ENCODE results near the gene FAM20C.
"Not testable (repeated sequence)": the region's sequence is repeated elsewhere in the genome, so short reads cannot be mapped to it uniquely, and the experiment has no call there.

FAM20C gene

DNA sequence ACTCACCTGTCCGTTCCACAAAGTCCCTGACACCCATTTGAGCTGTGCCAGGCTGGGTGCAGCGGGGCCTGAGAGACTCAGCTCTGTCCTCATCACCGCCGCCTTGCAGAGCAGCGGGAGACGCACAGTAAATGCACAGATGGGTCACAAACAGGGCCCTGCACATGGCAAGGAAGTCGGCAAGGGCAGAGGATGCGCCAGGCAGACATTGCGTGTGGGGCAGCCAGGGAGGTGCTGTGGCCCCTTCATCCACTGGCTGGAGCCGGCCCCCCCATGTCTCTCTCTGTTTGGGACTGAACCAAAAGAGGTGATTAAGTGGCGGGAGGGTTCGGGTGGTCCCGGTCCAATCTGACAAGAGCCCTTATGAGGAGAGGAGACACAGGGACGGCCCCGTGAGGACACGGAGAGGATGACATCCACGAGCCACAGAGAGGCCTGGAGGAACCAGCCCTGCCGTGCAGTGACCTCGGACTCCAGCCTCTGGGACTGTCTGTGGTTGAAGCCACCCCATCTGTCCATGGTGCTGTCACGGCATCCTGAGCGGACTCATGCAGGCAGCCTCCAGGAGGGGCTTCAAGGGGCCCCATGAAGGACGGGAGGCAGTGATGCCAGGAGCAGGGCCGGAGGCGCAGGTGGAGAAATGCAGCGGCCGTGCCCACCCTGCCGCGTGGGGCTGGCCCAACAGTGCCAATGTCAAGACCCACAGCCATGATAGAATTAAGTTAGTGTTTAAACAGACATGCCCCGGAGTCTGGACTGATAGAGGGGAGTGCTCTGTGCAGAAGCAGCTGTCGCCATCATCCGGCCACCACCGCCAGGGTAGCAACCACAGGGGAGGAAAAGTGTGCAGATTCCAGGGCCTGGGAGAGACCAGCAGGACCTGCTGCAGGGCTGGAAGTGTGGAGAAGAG, 69.2 kb downstream of the FAM20C start:
- no peak for DNase-seq

DNA sequence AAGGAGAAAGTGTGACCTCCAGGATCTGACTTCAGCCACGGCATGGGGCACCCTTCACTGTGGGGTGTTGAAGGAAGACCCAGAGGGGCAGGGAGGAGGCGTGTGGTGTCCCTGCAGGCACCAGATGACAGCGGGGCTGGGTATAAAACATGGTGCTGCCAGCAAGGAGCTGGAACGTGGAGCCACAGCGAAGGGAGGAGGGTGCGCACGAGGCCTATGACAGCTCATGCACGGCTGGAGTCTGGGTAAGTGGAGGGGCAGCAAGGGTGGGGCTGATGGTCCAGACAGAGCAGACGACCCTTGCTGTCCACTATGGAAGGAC, 69.8 kb downstream of the FAM20C start:
- DNase-seq = no peak

DNA sequence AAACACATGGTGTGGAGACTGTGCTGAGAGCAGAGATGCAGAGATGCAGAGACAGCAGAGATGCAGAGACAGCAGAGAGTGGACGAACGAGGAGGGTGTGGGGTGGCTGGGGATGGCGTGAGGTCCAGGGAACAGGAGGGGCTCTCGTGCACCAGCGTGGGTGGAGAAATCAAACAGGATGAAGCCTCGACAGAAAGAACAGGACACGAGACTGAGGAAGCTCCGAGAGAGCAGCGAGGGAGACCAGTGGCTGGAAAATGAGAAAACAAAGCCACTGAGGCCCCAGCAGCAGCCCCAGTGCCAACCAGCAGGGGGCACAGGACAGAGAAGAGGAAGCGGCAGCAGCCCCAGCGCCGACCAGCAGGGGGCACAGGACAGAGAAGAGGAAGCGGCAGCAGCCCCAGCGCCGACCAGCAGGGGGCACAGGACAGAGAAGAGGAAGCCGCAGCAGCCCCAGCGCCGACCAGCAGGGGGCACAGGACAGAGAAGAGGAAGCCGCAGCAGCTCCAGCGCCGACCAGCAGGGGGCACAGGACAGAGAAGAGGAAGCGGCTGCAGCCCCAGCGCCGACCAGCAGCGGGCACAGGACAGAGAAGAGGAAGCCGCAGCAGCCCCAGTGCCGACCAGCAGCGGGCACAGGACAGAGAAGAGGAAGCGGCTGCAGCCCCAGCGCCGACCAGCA, 70.4 kb downstream of the FAM20C start:
- DNase-seq = not testable (repeated sequence)

DNA sequence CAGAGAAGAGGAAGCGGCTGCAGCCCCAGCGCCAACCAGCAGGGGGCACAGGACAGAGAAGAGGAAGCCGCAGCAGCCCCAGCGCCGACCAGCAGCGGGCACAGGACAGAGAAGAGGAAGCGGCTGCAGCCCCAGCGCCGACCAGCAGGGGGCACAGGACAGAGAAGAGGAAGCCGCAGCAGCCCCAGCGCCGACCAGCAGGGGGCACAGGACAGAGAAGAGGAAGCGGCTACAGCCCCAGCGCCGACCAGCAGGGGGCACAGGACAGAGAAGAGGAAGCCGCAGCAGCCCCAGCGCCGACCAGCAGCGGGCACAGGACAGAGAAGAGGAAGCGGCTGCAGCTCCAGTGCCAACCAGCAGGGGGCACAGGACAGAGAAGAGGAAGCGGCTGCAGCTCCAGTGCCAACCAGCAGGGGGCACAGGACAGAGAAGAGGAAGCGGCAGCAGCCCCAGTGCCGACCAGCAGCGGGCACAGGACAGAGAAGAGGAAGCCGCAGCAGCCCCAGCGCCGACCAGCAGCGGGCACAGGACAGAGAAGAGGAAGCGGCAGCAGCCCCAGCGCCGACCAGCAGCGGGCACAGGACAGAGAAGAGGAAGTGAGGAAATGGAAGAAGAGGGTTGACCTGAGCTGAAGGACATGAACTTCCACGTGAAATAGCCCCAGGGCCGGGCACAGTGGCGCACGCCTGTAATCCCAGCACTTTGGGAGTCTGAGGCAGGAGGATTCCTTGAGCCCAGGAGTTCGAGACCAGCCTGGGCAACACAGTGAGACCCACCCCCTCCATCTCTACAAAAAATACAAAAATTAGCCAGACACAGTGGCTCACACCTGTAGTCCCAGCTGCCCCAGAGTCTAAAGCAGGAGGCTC, 71.3 kb downstream of the FAM20C start:
- not testable (repeated sequence) for DNase-seq

DNA sequence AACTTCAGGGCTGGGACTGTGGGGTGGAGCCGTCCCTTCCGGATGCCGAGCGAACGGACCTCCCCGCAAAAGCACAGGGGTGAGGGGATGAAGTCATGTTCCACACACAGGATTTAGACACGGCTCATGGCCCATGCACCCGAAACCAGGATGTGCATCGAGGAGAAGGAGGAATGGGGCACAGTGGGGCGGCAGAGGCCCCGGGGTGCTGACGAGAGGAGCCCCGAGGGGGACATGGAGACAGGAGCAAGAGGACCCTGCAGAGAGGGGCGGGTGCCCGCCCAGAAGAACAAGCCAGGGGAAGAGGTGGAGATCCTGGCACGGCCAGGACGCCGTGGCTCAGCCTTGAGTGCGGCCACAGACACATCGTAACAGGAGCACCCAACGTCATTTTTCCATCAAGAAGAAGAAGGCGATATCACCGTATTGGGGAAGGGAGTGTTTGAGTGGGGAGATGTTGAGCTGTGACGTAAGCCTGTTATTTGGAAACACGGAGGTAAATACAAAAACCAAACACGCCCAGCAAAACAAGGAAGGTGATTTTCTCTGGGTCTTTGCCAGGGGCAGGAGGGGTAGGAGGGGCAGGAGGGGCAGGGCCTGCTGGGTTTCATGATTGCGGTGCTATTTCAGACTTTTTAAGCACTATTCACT, 72.3 kb downstream of the FAM20C start:
- no peak for DNase-seq

DNA sequence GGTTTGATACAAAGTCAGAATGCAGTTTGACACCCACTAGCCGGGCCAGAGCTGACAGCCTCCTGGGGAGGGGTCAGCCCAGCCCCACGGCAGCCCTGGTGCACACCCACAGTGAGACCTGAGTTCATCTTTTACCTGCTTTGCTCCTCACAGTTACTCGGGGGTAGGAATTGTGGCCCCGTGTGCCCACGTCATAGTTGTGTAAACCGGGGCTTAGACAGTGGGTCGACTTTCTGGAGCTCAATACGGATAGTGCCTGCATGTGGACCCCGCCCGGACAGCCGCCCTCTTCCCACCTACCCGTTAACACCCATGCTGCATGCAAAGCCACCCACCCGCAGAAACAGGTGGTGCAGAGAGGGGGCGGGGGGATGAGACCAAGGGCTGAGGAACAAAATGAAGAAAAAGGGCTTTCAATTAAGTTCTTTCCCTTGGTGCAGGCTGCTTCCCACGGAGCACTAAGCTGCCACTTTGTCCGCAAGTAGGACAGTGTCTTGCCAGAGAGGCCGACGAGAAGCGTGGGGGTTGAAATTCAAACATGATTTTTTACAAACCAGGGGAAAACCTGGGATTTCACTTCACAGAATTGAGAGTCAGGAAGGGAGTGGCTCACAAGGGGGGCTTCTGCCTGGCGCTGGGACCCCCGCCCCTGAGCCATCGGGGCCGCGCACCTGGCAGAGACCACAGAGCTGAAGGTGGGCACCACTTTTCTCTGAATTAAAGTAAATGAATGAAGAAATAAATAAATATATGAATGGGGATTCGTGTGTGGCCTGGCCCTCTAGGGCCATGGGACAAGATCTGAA, 73.0 kb downstream of the FAM20C start:
- no peak for DNase-seq

DNA sequence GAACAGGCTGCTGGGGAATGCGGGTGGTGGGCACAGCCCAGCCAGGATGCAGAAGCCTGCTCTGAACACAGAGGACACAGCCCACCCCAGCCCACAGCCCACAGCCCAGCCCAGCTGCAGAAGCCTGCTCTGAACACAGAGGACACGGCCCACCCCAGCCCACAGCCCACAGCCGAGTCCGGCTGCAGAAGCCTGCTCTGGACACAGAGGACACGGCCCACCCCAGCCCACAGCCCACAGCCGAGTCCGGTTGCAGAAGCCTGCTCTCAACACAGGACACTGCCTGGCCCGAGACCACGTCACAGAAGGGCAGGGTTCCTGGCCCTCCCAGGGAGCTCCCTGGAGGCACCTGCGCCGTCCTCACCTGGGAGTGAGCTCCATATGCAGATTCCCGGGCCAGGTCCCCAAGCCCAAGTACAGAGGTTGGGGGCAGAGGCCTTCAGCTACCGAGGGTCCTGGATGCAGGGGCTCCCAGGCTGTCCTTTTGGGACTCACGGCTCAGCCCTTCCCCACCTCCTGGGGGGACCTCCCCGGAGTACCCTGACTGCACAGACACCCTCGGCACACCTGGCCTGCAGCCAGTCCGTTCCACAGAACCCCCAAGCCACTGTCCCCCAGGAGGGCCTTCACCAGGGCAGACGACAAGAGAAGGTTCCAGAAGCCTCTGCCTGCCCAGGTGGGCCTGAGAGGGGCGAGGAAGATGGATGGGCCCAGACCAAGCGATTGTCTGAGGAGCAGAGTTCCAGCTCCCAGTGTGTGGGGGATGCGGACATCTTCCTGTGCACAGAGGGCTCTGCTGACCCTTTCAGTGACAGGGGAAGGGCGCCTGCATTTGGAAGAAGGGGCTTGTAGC, 73.9 kb downstream of the FAM20C start:
- DNase-seq = no peak

DNA sequence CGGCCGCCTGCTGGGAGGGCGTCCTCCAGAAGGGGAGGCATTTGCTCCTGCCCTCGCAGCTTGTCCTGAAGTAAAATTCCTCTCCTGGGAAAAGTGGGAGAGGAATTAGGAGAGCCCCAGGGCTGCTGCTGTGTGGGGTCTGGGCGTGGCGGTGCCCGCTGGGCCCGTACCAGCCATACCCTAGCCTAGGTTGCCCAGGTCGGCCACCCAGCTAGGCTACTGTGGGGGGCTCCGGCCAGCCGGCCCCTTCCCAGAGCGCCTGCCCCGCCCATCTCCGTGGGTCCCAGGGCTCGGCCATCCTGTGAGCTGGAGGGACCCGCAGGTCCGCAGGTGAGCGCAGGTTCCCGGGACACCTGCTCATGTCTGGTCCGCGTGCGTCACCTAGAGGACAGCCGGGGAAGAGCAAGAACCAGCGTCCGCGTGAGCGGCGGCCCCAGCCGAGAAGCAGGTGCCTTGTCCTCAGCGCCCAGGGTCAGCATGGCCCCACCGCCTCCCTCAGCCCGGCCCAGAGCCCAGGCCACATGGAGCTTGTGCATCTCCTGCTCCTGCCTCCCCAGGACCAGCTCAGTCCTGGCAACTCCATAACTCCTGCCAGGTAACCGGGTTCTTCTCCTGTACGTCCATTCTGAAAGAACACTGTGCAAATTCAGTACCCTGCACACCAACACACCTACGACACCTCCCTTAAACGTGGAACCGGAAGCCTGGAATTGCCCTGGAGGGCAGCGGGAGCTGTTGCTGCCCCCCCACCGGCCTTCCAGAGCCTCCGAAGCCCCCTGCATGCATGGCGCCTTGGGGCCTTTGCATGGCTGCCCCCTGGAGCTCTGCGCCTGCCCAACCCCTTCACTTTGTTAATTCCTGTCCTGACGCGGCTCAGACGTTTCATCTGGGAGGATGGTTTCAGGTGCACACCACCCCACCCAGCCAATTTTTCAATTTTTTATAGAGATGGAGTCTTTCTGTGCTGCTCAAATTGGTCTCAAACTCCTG, 74.8 kb downstream of the FAM20C start:
- DNase-seq = no peak

DNA sequence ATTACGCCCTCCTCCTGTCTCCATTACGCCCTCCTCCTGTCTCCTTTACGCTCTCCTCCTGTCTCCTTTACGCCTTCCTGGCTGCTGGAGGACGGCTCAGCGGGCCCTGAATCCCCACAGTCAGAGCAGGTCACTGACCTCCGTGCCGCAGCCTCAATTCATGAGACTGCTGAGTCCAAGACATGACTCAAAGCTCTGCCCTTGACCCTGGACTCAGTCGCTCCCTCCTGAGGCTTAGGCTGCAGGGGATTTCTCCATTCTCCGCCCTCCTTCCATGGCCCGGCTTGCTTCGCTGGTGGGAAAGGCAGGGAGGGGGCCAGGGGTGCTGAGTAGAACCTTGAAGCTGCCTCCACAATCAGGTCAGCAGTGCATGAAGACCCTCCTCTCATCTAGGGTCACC, 76.6 kb downstream of the FAM20C start:
- no peak for DNase-seq

DNA sequence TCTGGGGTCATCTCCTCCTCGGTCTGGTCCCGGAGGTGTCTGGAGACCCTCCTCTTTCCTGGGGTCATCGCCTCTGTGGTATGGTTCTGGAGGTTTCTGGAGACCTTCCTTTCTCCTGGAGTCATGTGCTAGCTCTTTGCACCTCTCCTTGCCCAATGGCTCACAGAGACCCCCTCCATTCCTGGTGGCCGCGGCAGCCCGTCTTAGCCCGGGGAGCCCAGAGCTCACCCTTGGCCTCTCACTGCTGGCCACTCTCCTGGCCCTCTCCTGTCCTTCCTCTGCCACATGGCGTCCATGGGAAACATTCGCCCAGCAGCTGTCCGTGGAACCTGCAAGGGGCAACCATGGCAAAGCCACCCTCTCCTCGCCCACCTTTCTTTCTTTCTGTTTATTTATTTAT, 77.3 kb downstream of the FAM20C start:
- DNase-seq = no peak

DNA sequence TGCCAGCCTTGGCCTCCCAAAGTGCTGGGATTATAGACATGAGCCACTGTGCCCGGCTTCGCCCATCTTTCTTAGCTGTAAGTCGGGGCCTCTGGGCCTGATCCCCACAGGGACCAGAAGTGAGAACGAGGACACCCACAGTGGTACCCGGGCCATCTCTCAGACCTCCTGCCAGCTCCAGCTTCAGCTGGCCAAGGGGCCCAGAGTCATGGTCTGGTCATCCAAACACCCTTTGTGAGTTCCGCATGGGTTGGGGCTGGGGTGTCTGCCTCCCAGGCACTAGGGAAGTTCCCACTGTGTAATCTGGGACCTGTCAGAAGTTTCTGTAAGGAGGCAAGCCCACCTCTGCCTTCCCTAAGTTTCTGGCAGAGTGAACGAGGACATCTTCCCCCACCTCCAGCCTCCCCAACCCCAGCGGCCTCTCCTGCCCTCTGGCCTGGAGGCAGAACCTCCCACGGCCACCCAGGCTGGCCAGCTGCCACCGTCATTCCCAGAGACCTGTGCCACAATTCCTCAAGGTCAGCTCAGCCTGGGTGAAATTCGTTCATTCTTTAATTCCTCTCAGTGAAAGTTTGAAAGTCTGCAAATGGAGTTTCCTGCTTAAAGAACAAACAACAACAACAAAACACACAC, 78.1 kb downstream of the FAM20C start:
- no peak for DNase-seq

DNA sequence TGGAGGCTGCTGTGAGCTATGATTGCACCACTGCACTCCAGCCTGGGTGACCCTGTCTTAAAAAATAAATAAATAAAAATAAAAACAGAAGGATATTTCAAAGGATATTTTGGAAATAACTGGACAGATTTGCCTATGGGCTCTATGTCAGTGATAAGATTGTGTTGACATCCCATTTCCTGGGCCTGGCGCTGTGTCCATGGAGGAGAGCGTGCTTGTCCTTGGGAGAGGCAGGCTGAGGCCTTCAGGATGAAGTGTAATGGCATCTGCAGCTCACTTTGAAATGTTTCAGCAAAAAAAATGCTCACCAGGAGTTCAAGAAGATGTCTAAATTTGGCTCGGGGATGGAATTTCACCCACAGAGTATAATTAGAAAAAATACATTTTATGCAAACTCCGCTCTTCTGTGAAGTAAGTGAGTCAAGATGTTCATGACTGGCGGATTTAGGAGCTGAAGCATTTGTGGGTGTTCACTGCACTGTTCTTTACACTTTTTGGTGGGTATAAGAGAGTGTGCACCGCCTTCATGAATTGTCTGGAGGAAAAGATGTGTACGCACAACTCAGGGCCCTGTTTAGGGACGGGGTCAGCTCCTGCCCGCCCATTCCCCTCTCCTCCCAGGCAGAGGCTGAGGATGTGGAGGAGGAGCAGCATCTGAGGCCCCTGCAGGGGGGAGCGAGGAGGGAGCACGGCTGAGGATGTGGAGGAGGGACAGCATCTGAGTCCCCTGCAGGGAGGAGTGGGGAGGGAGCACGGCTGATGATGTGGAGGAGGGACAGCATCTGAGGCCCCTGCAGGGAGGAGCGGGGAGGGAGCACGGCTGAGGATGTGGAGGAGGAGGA, 79.1 kb downstream of the FAM20C start:
- DNase-seq = no peak

DNA sequence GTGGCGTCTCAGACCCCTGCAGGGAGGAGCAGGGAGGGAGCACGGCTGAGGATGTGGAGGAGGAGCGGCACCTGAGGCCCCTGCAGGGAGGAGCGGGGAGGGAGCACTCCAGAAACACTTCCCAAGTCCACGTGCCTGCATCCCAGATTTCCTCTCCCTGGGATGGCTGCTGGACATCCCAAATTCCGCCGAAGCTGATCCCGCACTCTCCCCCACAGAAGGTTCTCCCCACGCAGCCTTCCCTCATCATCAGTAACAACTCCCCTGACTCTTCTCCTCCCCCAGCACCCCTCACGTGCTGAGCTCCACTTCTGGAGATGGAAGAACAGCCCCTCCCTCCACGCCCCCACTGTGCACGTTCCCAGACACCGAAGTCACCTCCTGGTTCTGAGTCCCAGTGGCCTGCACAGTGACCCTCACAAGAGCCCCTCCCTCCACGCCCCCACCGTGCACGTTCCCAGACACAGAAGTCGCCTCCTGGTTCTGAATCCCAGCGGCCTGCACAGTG, 79.8 kb downstream of the FAM20C start:
- DNase-seq = no peak

DNA sequence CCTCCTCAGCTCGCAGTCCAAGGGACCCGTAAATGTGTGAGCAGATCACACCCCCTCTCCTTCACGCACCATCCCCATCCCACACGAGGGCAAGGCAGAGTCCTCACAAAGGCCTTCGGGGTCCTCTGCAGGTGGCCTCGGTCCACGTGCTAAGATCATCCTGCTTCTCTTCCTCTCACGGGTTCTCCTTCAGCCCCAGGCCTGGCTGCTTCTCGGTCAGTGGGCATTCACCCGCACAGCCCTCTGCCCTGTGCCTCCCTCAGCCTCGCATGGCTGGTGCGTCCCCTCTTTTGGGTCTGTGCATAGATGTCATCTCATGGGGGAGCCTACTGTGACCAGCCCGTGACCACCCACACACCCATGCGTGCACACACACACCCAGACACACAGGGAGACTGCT, 80.3 kb downstream of the FAM20C start:
- no peak for DNase-seq

DNA sequence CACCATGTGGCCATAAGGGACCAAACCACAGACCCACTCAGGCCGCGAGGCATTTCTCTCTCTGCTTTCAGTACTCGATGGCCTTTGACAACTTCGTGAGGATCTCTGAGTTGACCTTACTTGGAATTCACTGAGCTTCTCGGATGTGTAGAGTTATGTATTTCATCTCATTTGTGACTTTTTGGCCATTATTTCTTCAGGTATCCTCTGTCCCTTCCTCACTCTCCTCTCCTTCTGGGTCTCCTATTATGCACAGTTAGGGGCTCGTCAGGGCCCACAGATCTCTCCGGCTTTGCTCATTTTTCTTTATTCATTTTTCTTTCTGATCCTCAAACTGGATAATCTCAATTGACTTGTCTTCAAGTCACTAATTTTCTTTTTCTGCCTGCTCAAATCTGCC, 81.0 kb downstream of the FAM20C start:
- DNase-seq = no peak

DNA sequence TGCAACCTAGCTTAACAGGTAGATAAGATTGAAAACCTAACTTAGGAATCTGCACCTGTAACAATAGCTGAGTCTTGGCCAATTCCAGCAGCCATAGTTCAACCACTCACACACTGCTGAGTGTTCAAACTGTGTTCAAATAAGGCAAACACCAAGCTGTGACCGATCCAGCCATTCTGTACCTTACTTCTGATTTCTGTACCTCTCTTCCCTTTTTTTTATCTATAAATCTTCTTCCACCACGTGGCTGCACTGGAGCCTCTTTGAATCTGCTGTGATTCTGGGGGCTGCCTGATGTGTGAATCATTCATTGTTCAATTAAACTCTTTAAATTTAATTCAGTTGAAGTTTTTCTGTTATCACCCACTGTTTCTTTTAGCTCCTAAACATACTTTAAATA, 81.9 kb downstream of the FAM20C start:
- no peak for DNase-seq

DNA sequence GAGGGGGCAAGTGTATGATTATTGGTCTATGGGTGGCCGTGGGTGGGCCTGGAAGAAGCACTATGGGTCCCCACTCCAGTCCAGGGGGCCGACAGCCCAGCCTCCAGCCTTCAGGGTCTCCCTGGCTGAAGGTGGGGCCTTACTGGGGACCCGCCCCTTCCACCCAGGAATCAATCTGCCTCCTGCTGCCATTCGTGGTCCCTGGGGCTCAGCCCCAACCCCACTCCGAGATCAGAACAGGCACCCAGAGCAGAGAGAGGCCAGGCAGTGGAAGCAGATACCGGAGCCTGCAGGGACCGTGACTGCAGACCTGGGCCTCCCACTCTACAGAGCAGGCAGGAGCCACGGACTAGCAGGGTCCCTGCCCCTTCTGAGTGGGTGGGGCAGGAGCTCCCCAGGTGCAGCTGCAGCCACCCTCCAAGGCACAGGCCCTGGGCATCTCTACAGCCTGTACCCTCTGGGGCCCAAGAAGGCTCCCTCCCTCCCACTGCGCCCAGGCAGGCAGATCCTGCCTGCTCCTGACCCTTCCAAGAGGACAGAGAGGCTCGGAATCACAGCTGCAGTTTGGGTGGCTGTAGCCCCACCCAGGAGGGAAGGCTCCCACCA, 84.0 kb downstream of the FAM20C start:
- no peak for DNase-seq

DNA sequence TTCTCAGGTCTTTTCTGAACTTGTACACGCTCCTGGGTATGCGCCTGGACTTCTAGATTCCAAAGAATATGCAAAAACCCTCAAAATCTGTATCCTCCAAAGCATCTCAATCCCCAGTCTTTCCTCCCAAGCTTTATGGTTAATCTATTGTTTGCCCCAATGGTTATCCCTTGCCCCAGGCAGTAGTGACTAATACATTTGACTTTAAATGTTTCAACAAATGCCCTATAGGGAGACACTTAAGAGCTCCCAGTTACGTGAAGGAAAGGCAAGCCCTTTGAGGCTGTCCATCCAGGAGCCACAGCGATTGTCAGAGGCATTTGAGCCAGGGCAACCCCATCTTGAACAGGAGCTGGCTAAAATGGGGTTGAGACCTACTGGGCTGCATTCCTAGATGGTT, 84.9 kb downstream of the FAM20C start:
- no peak for DNase-seq

All from hematopoietic multipotent progenitor cell treated with erythropoietin and hydrocortisone succinate and interleukin-3 and kit ligand, for 8 days (in vitro differentiated cells).